CD14-positive monocyte (primary cell): ENCODE results near the gene ATP7A. TPM values are rescaled to one million over a fixed set of nuclear protein-coding genes. Genes with fewer than 3 reads are reported as not detected.
A peak's percentile ranks its signal among the peaks of the same experiment; 100 is the strongest.

Experiments used
- DNase-seq, 3 donors: peaks; one replicate each; pipeline ENCODE4 v3.0.0-alpha.2; 2011 to 2022
- H2AFZ ChIP-seq: 2 replicates; pipeline ENCODE4 v1.6.0; 2012; ENCODE audit warnings: mild to moderate bottlenecking, low read depth, low read length, inconsistent platforms; ENCODE audit not compliant: insufficient read depth, poor library complexity, severe bottlenecking
- H3K27ac ChIP-seq, 2 donors: 1 replicate in 1 of 2; 2 replicates in 1 of 2; pipeline ENCODE4 v1.5.1; 2012 to 2013; ENCODE audit warnings: low read length in 2 of 2, control low read depth in 1 of 2, inconsistent platforms in 1 of 2, low read depth in 1 of 2, mild to moderate bottlenecking in 1 of 2
- H3K27me3 ChIP-seq, 2 donors: one replicate each; pipeline versions ENCODE4 v1.6.0 to v1.6.1; 2011 to 2013; ENCODE audit warnings: low read length in 2 of 2; ENCODE audit not compliant: control insufficient read depth in 2 of 2, insufficient read depth in 2 of 2
- H3K36me3 ChIP-seq, 2 donors: replicated peaks in 1 of 2; 1 replicate in 1 of 2; 2 replicates in 1 of 2; pipeline versions ENCODE4 v1.5.1 to v1.6.1; 2012 to 2013; ENCODE audit warnings: low read length in 2 of 2, control low read depth in 1 of 2, inconsistent platforms in 1 of 2, mild to moderate bottlenecking in 1 of 2; ENCODE audit not compliant: insufficient read depth in 2 of 2, control insufficient read depth in 1 of 2
- H3K4me1 ChIP-seq, 2 donors: 1 replicate in 1 of 2; 2 replicates in 1 of 2; pipeline versions ENCODE4 v1.5.1 to v1.6.1; 2012 to 2013; ENCODE audit warnings: low read length in 2 of 2, control low read depth in 1 of 2, inconsistent platforms in 1 of 2, mild to moderate bottlenecking in 1 of 2, moderate library complexity in 1 of 2; ENCODE audit not compliant: insufficient read depth in 2 of 2, control insufficient read depth in 1 of 2
- H3K4me2 ChIP-seq: replicated peaks from 2 replicates; pipeline ENCODE3; 2012; ENCODE audit warnings: low read length, moderate library complexity, mild to moderate bottlenecking; ENCODE audit not compliant: poor library complexity, severe bottlenecking; ENCODE audit errors: extremely low read depth
- H3K4me3 ChIP-seq, 3 experiments: fragments of 200-600 bp in 1 of 3; sonication (generic) in 1 of 3; replicated peaks in 1 of 3; 1 replicate in 2 of 3; 2 replicates in 1 of 3; pipeline ENCODE4 v1.5.1; 2011 to 2013; ENCODE audit warnings: low read length in 3 of 3, mild to moderate bottlenecking in 3 of 3, control low read depth in 2 of 3, low read depth in 2 of 3, inconsistent platforms in 1 of 3, moderate library complexity in 1 of 3
- H3K79me2 ChIP-seq: 2 replicates; pipeline ENCODE4 v1.6.0; 2012; ENCODE audit warnings: mild to moderate bottlenecking, control low read depth, inconsistent platforms, low read length, moderate library complexity; ENCODE audit not compliant: insufficient read depth
- H3K9ac ChIP-seq: 2 replicates; pipeline ENCODE4 v1.6.0; 2017; ENCODE audit warnings: low read length, mild to moderate bottlenecking; ENCODE audit not compliant: insufficient read depth, poor library complexity, severe bottlenecking
- H3K9me3 ChIP-seq, 2 donors: replicated peaks in 1 of 2; 1 replicate in 1 of 2; 2 replicates in 1 of 2; pipeline versions ENCODE4 v1.5.1 to v1.6.1; 2012 to 2013; ENCODE audit warnings: low read length in 2 of 2, control low read depth in 1 of 2; ENCODE audit not compliant: control insufficient read depth in 1 of 2, insufficient read depth in 1 of 2
- H4K20me1 ChIP-seq: 2 replicates; pipeline ENCODE4 v1.6.0; 2012; ENCODE audit warnings: mild to moderate bottlenecking, low read length, control low read depth, moderate library complexity; ENCODE audit not compliant: insufficient read depth
- H3K27ac Mint-ChIP-seq, 7 donors: one replicate each; pipeline ENCODE4 v1.8.0; 2020; ENCODE audit warnings: mild to moderate bottlenecking in 7 of 7, mixed read lengths in 7 of 7, moderate library complexity in 6 of 7, inconsistent platforms in 2 of 7
- H3K27me3 Mint-ChIP-seq, 3 donors: one replicate each; pipeline ENCODE4 v1.8.0; 2021 to 2022; ENCODE audit warnings: low read depth in 3 of 3, mild to moderate bottlenecking in 3 of 3, mixed read lengths in 3 of 3, moderate library complexity in 3 of 3, inconsistent platforms in 1 of 3
- H3K36me3 Mint-ChIP-seq, 2 donors: one replicate each; pipeline ENCODE4 v1.8.0; 2020; ENCODE audit warnings: mixed read lengths in 2 of 2, inconsistent platforms in 1 of 2, mild to moderate bottlenecking in 1 of 2
- H3K4me1 Mint-ChIP-seq: one replicate; pipeline ENCODE4 v1.8.0; 2020; ENCODE audit warnings: mild to moderate bottlenecking, mixed read lengths
- H3K4me3 Mint-ChIP-seq, 2 donors: one replicate each; pipeline ENCODE4 v1.8.0; 2020; ENCODE audit warnings: mild to moderate bottlenecking in 2 of 2, mixed read lengths in 2 of 2, moderate library complexity in 1 of 2
- H3K9me3 Mint-ChIP-seq, 7 donors: one replicate each; pipeline ENCODE4 v1.8.0; 2020 to 2022; ENCODE audit warnings: mixed read lengths in 7 of 7, mild to moderate bottlenecking in 6 of 7, moderate library complexity in 6 of 7, inconsistent platforms in 2 of 7
- WGBS: methylation state at CpG from one replicate; pipeline ENCODE4 v1.1.5; 2013; ENCODE audit warnings: missing lambda C conversion rate; ENCODE audit not compliant: insufficient coverage; 5-methylcytosine and 5-hydroxymethylcytosine counted together
- intact Hi-C, 2 donors: fragments of 100-400 bp; cut with micrococcal nuclease; formaldehyde crosslinking; loops; one replicate each; pipeline versions ENCODE4 v1.15.0 to v1.15.1; 2023
- polyA plus RNA-seq, 3 donors: library from polyadenylated mRNA; depleted of rRNA in 1 of 3; unstranded in 2 of 3; stranded (reverse) in 1 of 3; fragments of 300-500 nt in 2 of 3; fragments of >200 nt in 1 of 3; fragmentation: Illumina TruSeq in 2 of 3; gene quantifications; 1 replicate in 2 of 3; 2 replicates in 1 of 3; pipeline ENCODE4 v1.2.3, GENCODE V29; 2012 to 2021
- TF ChIP-seq, protein P1 (sequence below): fragments of 200-600 bp; IDR thresholded peaks from one replicate; pipeline ENCODE4 v1.8.0; 2022; ENCODE audit warnings: antibody characterized with exemption, mild to moderate bottlenecking

The ATP7A gene
- polyA plus RNA-seq, 3 donors, result 2.3 to 3.8 (median 2.8) TPM

DNA sequence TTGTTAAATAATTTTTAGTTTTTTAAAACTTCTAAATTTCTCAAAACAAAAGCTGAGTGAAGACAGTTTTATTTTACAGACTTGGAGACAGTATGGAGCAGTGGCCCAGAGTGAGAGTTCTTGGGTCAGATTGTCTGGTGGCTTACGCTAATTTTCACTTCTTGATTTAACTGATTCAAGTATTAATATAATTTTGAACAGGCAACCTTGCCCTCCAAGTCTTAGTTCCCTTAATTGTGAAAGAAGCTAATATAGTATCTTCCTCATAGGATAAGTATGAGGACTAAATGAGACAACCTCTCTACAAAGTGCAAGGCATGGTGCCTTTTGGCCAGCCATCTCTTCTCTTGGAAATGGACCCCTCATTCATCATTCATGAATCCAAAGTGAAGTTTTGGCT, 25.4 kb downstream of the ATP7A start:
- Mint-ChIP-seq H3K9me3 (peaks cover 0 to 11% (median 0%) of the 10 kb centered on the region in 7 donors), H3K27me3 (no peaks in the 10 kb centered on the region), H3K4me3 (no peak overlapping the region), H3K4me1 (peaks cover 11% of the 10 kb centered on the region), H3K27ac (no peak overlapping the region), H3K36me3 (no peaks in the 10 kb centered on the region)
- DNase-seq, result peak in 1 of 3 donors; percentile 25
- Histone ChIP-seq H3K27me3 (no peaks in the 10 kb centered on the region), H2AFZ (no peak overlapping the region), H3K79me2 (peaks cover 5% of the 10 kb centered on the region), H3K9me3 (no peaks in the 10 kb centered on the region), H3K4me2 (no peak overlapping the region), H4K20me1 (no peaks in the 10 kb centered on the region), H3K4me1 (peaks cover 9 to 21% of the 10 kb centered on the region in 2 donors), H3K9ac (no peak overlapping the region), H3K4me3 (no peak overlapping the region), H3K27ac (no peak overlapping the region), H3K36me3 (no peaks in the 10 kb centered on the region)
- TF ChIP-seq, protein P1, sequence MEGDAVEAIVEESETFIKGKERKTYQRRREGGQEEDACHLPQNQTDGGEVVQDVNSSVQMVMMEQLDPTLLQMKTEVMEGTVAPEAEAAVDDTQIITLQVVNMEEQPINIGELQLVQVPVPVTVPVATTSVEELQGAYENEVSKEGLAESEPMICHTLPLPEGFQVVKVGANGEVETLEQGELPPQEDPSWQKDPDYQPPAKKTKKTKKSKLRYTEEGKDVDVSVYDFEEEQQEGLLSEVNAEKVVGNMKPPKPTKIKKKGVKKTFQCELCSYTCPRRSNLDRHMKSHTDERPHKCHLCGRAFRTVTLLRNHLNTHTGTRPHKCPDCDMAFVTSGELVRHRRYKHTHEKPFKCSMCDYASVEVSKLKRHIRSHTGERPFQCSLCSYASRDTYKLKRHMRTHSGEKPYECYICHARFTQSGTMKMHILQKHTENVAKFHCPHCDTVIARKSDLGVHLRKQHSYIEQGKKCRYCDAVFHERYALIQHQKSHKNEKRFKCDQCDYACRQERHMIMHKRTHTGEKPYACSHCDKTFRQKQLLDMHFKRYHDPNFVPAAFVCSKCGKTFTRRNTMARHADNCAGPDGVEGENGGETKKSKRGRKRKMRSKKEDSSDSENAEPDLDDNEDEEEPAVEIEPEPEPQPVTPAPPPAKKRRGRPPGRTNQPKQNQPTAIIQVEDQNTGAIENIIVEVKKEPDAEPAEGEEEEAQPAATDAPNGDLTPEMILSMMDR, result no peak
- intact Hi-C loops, result no loop called here
- no CpG with 5 or more reads among the region's 1 CpG for WGBS

DNA sequence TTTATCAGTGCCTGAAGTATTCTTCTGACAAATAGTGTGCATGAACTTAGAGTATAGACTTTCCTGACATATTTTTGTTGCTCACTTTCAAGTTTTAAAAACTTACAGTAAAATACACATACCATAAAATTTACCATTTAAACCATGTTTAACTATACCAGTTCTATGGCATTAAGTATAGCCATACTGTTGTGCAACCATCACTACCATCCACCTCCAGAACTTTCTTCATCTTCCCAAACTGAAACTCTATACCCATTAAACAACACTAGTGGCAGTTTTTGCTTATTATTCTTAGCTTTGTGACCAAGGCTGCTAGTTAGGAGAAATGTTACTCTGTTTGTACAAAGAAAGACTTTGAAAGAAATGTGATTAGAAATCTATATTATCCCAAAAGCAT, 25.8 kb downstream of the ATP7A start:
- H3K4me3 Mint-ChIP-seq, result no peak overlapping the region
- intact Hi-C loops, result no loop called here
- TF ChIP-seq, protein P1, result no peak

More for the DNA sequence above, 25.8 kb downstream of the ATP7A start:
- no peaks in the 10 kb centered on the region for H3K36me3 Mint-ChIP-seq
- no peak overlapping the region for H3K27ac Mint-ChIP-seq
- H4K20me1 ChIP-seq, result no peaks in the 10 kb centered on the region
- H3K9me3 ChIP-seq, result no peaks in the 10 kb centered on the region
- H3K36me3 ChIP-seq, result no peaks in the 10 kb centered on the region
- H3K27me3 ChIP-seq, result no peaks in the 10 kb centered on the region
- H3K27me3 Mint-ChIP-seq, result no peaks in the 10 kb centered on the region
- H3K9ac ChIP-seq, result no peak overlapping the region
- H3K4me1 ChIP-seq, result peaks cover 9 to 21% of the 10 kb centered on the region in 2 donors
- H3K27ac ChIP-seq, result no peak overlapping the region
- H3K4me1 Mint-ChIP-seq, result peaks cover 11% of the 10 kb centered on the region
- H3K9me3 Mint-ChIP-seq, result peaks cover 0 to 11% (median 0%) of the 10 kb centered on the region in 7 donors
- H2AFZ ChIP-seq, result no peak overlapping the region
- no peak for DNase-seq
- H3K79me2 ChIP-seq, result peaks cover 5% of the 10 kb centered on the region
- H3K4me2 ChIP-seq, result no peak overlapping the region
- H3K4me3 ChIP-seq, result no peak overlapping the region
